HG03565 (cell line): ENCODE data around the gene BAZ1A.
"Not testable (repeated sequence)": the region's sequence is repeated elsewhere in the genome, so short reads cannot be mapped to it uniquely, and the experiment has no call there.

Source experiments
- ATAC-seq: cut with Tn5 transposase; IDR thresholded peaks from one replicate; pipeline ENCODE4 v1.9.1; 2021; ENCODE audit warnings: mild to moderate bottlenecking, moderate library complexity; ENCODE audit not compliant: unreplicated experiment

BAZ1A gene

GRCh38 chr14:34858765-34859164 lies 16.4 kb downstream of the BAZ1A start:
- ATAC-seq = no peak

- no peak for ATAC-seq
Measured at GRCh38 chr14:34857689-34858449, 17.3 kb downstream of the BAZ1A start.

GRCh38 chr14:34853041-34853440 lies 22.1 kb downstream of the BAZ1A start:
- ATAC-seq = no peak

- no peak for ATAC-seq
Measured at GRCh38 chr14:34851395-34851794, 23.8 kb downstream of the BAZ1A start.

- ATAC-seq = no peak
Measured at GRCh38 chr14:34845869-34846268, 29.3 kb downstream of the BAZ1A start.

GRCh38 chr14:34843011-34843554 lies 32.1 kb downstream of the BAZ1A start:
- ATAC-seq = no peak

- ATAC-seq = no peak
Measured at GRCh38 chr14:34837801-34838322, 37.3 kb downstream of the BAZ1A start.

- ATAC-seq = no peak
Measured at GRCh38 chr14:34835312-34835711, 39.8 kb downstream of the BAZ1A start.

GRCh38 chr14:34833549-34834523 lies 41.3 kb downstream of the BAZ1A start:
- no peak for ATAC-seq

- ATAC-seq = no peak
Measured at GRCh38 chr14:34826661-34827060, 48.5 kb downstream of the BAZ1A start.

GRCh38 chr14:34824826-34825225 lies 50.3 kb downstream of the BAZ1A start:
- no peak for ATAC-seq

GRCh38 chr14:34824256-34824655 lies 50.9 kb downstream of the BAZ1A start:
- no peak for ATAC-seq

GRCh38 chr14:34817768-34818167 lies 57.4 kb downstream of the BAZ1A start:
- no peak for ATAC-seq

GRCh38 chr14:34810028-34810427 lies 65.1 kb downstream of the BAZ1A start:
- no peak for ATAC-seq

GRCh38 chr14:34806257-34806656 lies 68.9 kb downstream of the BAZ1A start:
- ATAC-seq = no peak

- no peak for ATAC-seq
Measured at GRCh38 chr14:34804933-34805332, 70.2 kb downstream of the BAZ1A start.

- ATAC-seq = not testable (repeated sequence)
Measured at GRCh38 chr14:34798861-34799260, 76.3 kb downstream of the BAZ1A start.

GRCh38 chr14:34797747-34798583 lies 77.2 kb downstream of the BAZ1A start:
- no peak for ATAC-seq

- no peak for ATAC-seq
Measured at GRCh38 chr14:34796902-34797301, 78.3 kb downstream of the BAZ1A start.

GRCh38 chr14:34794941-34795340 lies 80.2 kb downstream of the BAZ1A start:
- no peak for ATAC-seq
